ENCODE results near the gene RPGR. TPM values are rescaled to one million over a fixed set of nuclear protein-coding genes. Genes with fewer than 3 reads are reported as not detected.

The RPGR gene
- total and polyA plus RNA-seq, 3 donors from 2014 or later, result 8.0 to 25.6 (median 21.0) TPM

- Histone ChIP-seq H3K4me3 (no peak overlapping the region), H3K36me3 (ENCODE audit: low read depth, missing control alignments) (no peaks in the 10 kb centered on the region), H3K4me1 (no peaks in the 10 kb centered on the region), H3K9me3 (no peaks in the 10 kb centered on the region), H3K27me3 (no peaks in the 10 kb centered on the region), H3K27ac (no peak overlapping the region)
- no peak for DNase-seq
- intact Hi-C loops (cut with DNase I; ENCODE audit: low total_unique reads), result no loop called here
- no peak for TF ChIP-seq POLR2A (IDR thresholded peaks at IDR 0.05)
- TF ChIP-seq, protein P1, sequence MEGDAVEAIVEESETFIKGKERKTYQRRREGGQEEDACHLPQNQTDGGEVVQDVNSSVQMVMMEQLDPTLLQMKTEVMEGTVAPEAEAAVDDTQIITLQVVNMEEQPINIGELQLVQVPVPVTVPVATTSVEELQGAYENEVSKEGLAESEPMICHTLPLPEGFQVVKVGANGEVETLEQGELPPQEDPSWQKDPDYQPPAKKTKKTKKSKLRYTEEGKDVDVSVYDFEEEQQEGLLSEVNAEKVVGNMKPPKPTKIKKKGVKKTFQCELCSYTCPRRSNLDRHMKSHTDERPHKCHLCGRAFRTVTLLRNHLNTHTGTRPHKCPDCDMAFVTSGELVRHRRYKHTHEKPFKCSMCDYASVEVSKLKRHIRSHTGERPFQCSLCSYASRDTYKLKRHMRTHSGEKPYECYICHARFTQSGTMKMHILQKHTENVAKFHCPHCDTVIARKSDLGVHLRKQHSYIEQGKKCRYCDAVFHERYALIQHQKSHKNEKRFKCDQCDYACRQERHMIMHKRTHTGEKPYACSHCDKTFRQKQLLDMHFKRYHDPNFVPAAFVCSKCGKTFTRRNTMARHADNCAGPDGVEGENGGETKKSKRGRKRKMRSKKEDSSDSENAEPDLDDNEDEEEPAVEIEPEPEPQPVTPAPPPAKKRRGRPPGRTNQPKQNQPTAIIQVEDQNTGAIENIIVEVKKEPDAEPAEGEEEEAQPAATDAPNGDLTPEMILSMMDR (IDR thresholded peaks at IDR 0.05), result no peak
- WGBS, 2 donors, result 70 to 72% methylated on average over 2 of the region's 2 CpGs
These were observed 86.8 kb downstream of the RPGR start for GRCh38 chrX:38240541-38240940.

DNA sequence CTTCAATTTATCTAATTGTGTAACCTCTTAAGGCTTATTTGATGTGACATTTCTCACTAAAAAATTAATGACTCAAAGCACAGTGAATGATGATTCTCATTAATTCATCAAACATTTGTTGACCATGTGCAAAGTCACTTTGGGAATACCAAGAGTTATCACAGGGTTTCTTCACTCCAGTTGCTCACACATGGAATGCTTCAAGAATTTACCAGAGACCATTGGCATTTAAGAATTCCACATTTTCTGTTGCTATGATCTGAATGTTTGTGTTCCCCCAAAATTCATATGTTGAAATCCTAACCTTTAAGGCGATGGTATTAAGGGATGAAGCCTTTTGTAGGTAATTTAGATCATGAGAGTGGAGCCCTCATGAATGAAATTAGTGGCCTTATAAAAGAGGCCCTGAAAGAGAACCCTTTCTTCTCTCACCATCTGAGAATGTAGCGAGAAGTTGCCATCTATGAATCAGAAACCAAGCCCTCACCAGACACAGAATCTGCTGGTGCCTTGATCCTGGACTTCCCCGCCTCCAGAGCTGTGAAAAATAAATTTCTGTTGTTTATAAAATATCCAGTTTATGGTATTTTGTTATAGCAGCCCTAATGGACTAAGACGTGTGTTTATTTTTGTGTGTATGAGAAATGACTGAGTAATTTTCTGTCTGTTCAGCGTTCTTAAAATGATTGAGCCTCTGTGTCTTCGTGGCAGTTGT is 90.3 kb downstream of the RPGR start:
- Histone ChIP-seq H3K36me3 (ENCODE audit: low read depth, missing control alignments) (no peaks in the 10 kb centered on the region), H3K9me3 (no peaks in the 10 kb centered on the region), H3K4me1 (no peaks in the 10 kb centered on the region), H3K27ac (no peak overlapping the region), H3K27me3 (no peaks in the 10 kb centered on the region), H3K4me3 (no peak overlapping the region)
- intact Hi-C loops (cut with DNase I; ENCODE audit: low total_unique reads), result no loop called here
- WGBS, 2 donors, result 96% methylated on average over 5 to 6 of the region's 6 CpGs
- TF ChIP-seq POLR2A (IDR thresholded peaks at IDR 0.05), result no peak
- TF ChIP-seq, protein P1 (IDR thresholded peaks at IDR 0.05), result no peak
- no peak for DNase-seq

- intact Hi-C loops (cut with DNase I; ENCODE audit: low total_unique reads), result no loop called here
- Histone ChIP-seq H3K9me3 (no peaks in the 10 kb centered on the region), H3K27ac (no peak overlapping the region), H3K36me3 (ENCODE audit: low read depth, missing control alignments) (no peaks in the 10 kb centered on the region), H3K27me3 (no peaks in the 10 kb centered on the region), H3K4me3 (no peak overlapping the region), H3K4me1 (no peaks in the 10 kb centered on the region)
- WGBS, 2 donors, result 25 to 46% methylated on average over 3 of the region's 3 CpGs
- no peak for TF ChIP-seq POLR2A (IDR thresholded peaks at IDR 0.05)
- TF ChIP-seq, protein P1 (IDR thresholded peaks at IDR 0.05), result no peak
- peak; percentile 31 for DNase-seq
These were observed 93.2 kb downstream of the RPGR start for GRCh38 chrX:38233891-38234667.

DNA sequence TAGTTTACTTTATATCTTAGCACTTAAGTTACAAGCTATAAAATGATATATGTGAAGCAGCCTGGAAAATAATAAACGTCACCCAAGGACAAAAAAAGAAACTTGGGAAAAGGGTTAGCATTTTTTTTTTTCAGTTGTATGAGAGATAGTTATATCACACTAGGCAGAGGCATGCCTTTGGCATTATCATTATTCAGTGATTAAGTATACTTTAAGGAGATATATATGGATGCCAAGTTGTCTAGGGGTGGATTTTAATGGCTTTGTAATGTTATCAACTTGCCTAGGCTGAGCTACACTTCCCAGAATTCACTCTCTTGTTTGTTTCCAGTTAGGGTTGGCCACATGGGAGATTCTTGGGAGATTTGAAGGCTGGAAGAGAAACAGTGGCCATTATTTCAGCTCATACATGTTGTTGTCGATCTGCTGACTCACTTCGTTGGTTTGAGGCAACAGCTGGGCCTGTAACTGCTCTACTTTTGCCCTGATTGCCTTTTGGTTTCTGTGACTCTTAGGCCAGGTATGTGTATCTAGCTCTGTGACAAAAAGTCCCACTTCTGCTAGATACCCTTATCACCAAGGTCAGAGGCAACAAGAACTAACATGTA is 95.1 kb downstream of the RPGR start:
- H3K36me3 ChIP-seq (ENCODE audit: low read depth, missing control alignments), result no peaks in the 10 kb centered on the region
- no peaks in the 10 kb centered on the region for H3K4me1 ChIP-seq
- 77 to 87% methylated on average over 3 of the region's 3 CpGs for WGBS, 2 donors
- H3K9me3 ChIP-seq, result no peaks in the 10 kb centered on the region
- H3K27ac ChIP-seq, result no peak overlapping the region
- DNase-seq, result no peak
- TF ChIP-seq POLR2A (IDR thresholded peaks at IDR 0.05), result no peak
- TF ChIP-seq, protein P1 (IDR thresholded peaks at IDR 0.05), result no peak
- no peak overlapping the region for H3K4me3 ChIP-seq
- intact Hi-C loops (cut with DNase I; ENCODE audit: low total_unique reads), result no loop called here
- no peaks in the 10 kb centered on the region for H3K27me3 ChIP-seq

All from testis (tissue), 3 donors.